RWPE2 (cell line): ENCODE results near the gene ABI2.

ENCODE experiments used
- ATAC-seq: fragments of 200-7000 bp; cut with Tn5 transposase; 3 replicates; pipeline ENCODE4 v1.9.1; 2021; ENCODE audit warnings: low read depth
- DNase-seq: peaks from one replicate; pipeline ENCODE4 v3.0.0-alpha.2; 2020; ENCODE audit warnings: low spot score
- H3K27ac ChIP-seq: fragments of 450-650 bp; 2 replicates; pipeline ENCODE4 v1.5.1; 2017; ENCODE audit warnings: mild to moderate bottlenecking; ENCODE audit not compliant: poor library complexity, severe bottlenecking
- H3K27me3 ChIP-seq: fragments of 250-450 bp; sonication (Bioruptor Pico); 2 replicates; pipeline ENCODE4 v1.5.1; 2021; ENCODE audit warnings: mild to moderate bottlenecking, moderate library complexity; ENCODE audit not compliant: insufficient read depth, poor library complexity, severe bottlenecking
- H3K36me3 ChIP-seq: fragments of 250-450 bp; sonication (Bioruptor Pico); 2 replicates; pipeline ENCODE4 v1.5.1; 2020; ENCODE audit warnings: low read depth, mild to moderate bottlenecking, moderate library complexity
- H3K4me1 ChIP-seq: fragments of 250-450 bp; sonication (Bioruptor Pico); 2 replicates; pipeline ENCODE4 v1.5.1; 2021; ENCODE audit warnings: mild to moderate bottlenecking, moderate library complexity; ENCODE audit not compliant: insufficient read depth, poor library complexity, severe bottlenecking
- H3K4me3 ChIP-seq: fragments of 250-450 bp; sonication (Bioruptor Pico); 2 replicates; pipeline ENCODE4 v1.5.1; 2021; ENCODE audit warnings: mild to moderate bottlenecking, moderate library complexity; ENCODE audit not compliant: severe bottlenecking
- H3K9me3 ChIP-seq: fragments of 250-450 bp; sonication (Bioruptor Pico); 2 replicates; pipeline ENCODE4 v1.5.1; 2021; ENCODE audit warnings: mild to moderate bottlenecking, moderate library complexity; ENCODE audit not compliant: severe bottlenecking
- TF ChIP-seq, protein P1 (sequence below): fragments of 450-650 bp; IDR thresholded peaks from one replicate; pipeline ENCODE4 v1.5.1; 2017; ENCODE audit warnings: mild to moderate bottlenecking, moderate library complexity; ENCODE audit not compliant: poor library complexity, severe bottlenecking

ABI2 gene

DNA sequence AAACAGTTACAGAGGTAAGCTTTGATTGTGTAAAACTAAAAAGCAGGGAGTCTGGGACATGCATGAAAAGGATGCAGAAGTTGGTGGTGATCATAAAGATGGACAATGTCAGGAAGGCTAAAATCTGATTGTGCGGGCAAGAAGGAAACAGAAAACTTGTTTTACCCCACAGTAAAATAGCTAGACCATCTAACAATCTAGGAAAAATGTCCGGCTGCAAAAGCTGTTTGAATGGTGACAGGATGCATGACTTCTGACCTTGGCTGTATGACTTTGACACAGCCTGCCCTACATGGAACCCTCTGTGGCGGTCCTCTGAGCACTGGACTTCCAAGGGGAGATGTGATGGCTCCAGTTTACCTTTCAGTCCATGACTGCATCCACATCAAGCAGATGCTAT, 113.3 kb downstream of the ABI2 start:
- Histone ChIP-seq H3K4me1 (peaks cover 7% of the 10 kb centered on the region), H3K27me3 (no peaks in the 10 kb centered on the region), H3K36me3 (peaks cover 66% of the 10 kb centered on the region), H3K9me3 (no peaks in the 10 kb centered on the region), H3K4me3 (no peak overlapping the region), H3K27ac (no peak overlapping the region)
- DNase-seq (no peak), ATAC-seq (no peak)
- TF ChIP-seq, protein P1, sequence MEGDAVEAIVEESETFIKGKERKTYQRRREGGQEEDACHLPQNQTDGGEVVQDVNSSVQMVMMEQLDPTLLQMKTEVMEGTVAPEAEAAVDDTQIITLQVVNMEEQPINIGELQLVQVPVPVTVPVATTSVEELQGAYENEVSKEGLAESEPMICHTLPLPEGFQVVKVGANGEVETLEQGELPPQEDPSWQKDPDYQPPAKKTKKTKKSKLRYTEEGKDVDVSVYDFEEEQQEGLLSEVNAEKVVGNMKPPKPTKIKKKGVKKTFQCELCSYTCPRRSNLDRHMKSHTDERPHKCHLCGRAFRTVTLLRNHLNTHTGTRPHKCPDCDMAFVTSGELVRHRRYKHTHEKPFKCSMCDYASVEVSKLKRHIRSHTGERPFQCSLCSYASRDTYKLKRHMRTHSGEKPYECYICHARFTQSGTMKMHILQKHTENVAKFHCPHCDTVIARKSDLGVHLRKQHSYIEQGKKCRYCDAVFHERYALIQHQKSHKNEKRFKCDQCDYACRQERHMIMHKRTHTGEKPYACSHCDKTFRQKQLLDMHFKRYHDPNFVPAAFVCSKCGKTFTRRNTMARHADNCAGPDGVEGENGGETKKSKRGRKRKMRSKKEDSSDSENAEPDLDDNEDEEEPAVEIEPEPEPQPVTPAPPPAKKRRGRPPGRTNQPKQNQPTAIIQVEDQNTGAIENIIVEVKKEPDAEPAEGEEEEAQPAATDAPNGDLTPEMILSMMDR: no peak

DNA sequence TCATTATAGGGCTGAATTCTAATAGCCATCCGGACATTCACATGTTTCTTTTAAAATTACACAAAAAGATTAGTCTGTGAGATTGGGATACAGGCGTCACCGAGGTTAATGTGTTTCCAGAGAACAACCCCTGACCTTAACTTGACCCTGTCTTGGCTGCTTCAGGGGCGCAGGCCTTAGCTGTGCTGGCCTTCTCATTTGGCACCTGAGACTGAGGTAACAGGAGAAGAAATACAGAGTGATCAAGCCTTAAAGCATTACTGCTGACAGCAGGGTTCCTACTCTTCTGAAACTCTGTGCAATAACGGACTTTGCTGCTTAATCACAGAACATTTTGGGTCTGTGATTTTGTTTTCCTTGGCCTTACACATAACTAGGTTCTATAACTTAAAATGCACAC, 114.3 kb downstream of the ABI2 start:
- H3K27ac ChIP-seq: no peak overlapping the region
- no peak for DNase-seq
- no peak for ATAC-seq
- no peak overlapping the region for H3K4me3 ChIP-seq
- peaks cover 71% of the 10 kb centered on the region for H3K36me3 ChIP-seq
- H3K4me1 ChIP-seq: peaks cover 8% of the 10 kb centered on the region
- H3K27me3 ChIP-seq: no peaks in the 10 kb centered on the region
- H3K9me3 ChIP-seq: no peaks in the 10 kb centered on the region
- TF ChIP-seq, protein P1: no peak

DNA sequence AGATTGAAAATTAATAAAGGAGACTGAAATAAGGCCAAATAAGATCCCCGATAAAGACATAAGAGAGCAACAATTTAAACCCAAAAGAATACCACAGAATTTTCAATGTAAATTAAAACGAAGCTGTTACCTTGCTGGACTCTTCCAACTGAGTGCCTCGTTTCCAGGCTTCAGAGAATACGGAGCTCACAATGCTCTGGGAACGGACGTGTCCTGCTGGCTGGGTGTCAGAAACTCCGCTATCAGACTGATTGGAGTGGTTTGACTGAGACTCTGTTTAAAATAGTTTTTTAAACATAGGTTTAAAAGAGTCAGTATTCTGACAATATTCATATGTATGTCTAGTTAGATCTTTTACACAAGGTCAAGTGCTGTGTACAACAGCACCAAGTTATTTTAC, 116.5 kb downstream of the ABI2 start:
- H3K9me3 ChIP-seq: no peaks in the 10 kb centered on the region
- peaks cover 72% of the 10 kb centered on the region for H3K36me3 ChIP-seq
- peaks cover 8% of the 10 kb centered on the region for H3K4me1 ChIP-seq
- DNase-seq: no peak
- ATAC-seq: no peak
- TF ChIP-seq, protein P1: no peak
- H3K27me3 ChIP-seq: no peaks in the 10 kb centered on the region
- H3K4me3 ChIP-seq: no peak overlapping the region
- no peak overlapping the region for H3K27ac ChIP-seq

DNA sequence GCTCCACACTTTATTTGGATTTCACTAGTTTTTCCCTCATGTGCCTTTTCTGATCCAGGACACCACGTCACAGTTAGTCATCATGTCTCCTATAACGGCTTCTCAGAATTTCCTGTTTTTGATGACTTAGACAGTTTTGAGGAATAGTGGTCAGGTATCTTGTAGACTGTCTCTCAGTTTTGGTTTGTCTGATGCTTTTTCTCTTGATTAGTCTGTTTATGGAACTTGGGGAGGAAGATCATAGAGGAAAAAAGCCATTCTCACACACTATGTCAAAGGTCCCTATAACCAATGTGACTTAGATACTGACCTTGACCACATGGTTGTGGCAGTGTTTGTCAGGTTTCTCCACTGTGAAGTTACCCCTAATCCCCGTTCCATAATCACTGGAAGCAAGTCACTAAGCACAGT, 117.9 kb downstream of the ABI2 start:
- DNase-seq: no peak
- peak overlapping the region; percentile 34 for H3K27ac ChIP-seq

DNA sequence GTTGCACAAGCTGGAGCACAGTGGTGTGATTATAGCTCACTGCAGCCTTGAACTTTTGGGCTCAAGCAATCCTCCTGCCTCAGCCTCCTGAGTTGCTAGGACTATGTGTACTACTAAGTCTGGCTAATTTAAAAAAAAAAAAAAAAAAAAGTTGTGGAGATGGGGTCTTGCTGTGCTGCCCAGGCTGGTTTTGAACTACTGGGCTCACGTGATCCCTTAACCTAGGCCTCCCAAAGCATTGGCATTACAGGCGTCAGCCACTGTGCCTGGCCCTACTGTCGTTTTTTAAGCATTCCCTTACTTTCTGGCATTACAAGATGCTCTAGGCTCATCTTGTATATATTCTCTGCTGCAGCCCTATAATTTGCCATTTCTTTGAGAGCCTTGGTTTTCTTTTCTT, 118.6 kb downstream of the ABI2 start:
- H3K27me3 ChIP-seq: no peaks in the 10 kb centered on the region

More for the DNA sequence above, 117.9 kb downstream of the ABI2 start:
- H3K4me1 ChIP-seq: peaks cover 10% of the 10 kb centered on the region
- H3K9me3 ChIP-seq: no peaks in the 10 kb centered on the region
- no peak overlapping the region for H3K4me3 ChIP-seq
- H3K27me3 ChIP-seq: no peaks in the 10 kb centered on the region
- peak; percentile 84 for ATAC-seq
- H3K36me3 ChIP-seq: peaks cover 80% of the 10 kb centered on the region
- TF ChIP-seq, protein P1: no peak

More for the DNA sequence above, 118.6 kb downstream of the ABI2 start:
- H3K27ac ChIP-seq: no peak overlapping the region
- H3K4me3 ChIP-seq: no peak overlapping the region
- H3K9me3 ChIP-seq: no peaks in the 10 kb centered on the region
- peaks cover 83% of the 10 kb centered on the region for H3K36me3 ChIP-seq
- TF ChIP-seq, protein P1: no peak
- ATAC-seq: no peak
- DNase-seq: no peak
- H3K4me1 ChIP-seq: peaks cover 17% of the 10 kb centered on the region
